ENCODE results near the gene FCHSD2. TPM values are rescaled to one million over a fixed set of nuclear protein-coding genes. Genes with fewer than 3 reads are reported as not detected.

FCHSD2 gene
- total and polyA plus RNA-seq, 2 of the 8 experiments (the other 6 are each of a cell fraction or from before 2014, with no cell fraction given) = 4.1 to 7.8 TPM

DNA sequence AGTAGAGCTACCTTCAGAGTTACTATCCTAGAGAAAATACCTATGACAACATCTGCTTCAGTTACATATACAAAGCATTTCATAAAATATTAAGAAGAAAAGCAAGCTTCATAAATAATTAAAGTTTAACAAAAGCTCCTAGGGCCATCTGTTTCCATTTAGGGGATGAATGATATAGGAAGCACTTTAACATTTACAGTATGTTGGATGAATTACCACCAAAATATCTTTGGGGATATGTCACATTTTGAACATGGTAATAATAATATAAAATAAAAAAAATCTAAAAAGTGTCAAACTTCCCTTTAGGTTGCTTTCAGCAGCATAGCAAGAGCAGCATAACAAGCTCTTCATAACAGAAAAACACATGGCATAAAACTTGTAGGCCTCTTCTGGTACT, 223.3 kb downstream of the FCHSD2 start (continued):
- TF ChIP-seq, protein P1, sequence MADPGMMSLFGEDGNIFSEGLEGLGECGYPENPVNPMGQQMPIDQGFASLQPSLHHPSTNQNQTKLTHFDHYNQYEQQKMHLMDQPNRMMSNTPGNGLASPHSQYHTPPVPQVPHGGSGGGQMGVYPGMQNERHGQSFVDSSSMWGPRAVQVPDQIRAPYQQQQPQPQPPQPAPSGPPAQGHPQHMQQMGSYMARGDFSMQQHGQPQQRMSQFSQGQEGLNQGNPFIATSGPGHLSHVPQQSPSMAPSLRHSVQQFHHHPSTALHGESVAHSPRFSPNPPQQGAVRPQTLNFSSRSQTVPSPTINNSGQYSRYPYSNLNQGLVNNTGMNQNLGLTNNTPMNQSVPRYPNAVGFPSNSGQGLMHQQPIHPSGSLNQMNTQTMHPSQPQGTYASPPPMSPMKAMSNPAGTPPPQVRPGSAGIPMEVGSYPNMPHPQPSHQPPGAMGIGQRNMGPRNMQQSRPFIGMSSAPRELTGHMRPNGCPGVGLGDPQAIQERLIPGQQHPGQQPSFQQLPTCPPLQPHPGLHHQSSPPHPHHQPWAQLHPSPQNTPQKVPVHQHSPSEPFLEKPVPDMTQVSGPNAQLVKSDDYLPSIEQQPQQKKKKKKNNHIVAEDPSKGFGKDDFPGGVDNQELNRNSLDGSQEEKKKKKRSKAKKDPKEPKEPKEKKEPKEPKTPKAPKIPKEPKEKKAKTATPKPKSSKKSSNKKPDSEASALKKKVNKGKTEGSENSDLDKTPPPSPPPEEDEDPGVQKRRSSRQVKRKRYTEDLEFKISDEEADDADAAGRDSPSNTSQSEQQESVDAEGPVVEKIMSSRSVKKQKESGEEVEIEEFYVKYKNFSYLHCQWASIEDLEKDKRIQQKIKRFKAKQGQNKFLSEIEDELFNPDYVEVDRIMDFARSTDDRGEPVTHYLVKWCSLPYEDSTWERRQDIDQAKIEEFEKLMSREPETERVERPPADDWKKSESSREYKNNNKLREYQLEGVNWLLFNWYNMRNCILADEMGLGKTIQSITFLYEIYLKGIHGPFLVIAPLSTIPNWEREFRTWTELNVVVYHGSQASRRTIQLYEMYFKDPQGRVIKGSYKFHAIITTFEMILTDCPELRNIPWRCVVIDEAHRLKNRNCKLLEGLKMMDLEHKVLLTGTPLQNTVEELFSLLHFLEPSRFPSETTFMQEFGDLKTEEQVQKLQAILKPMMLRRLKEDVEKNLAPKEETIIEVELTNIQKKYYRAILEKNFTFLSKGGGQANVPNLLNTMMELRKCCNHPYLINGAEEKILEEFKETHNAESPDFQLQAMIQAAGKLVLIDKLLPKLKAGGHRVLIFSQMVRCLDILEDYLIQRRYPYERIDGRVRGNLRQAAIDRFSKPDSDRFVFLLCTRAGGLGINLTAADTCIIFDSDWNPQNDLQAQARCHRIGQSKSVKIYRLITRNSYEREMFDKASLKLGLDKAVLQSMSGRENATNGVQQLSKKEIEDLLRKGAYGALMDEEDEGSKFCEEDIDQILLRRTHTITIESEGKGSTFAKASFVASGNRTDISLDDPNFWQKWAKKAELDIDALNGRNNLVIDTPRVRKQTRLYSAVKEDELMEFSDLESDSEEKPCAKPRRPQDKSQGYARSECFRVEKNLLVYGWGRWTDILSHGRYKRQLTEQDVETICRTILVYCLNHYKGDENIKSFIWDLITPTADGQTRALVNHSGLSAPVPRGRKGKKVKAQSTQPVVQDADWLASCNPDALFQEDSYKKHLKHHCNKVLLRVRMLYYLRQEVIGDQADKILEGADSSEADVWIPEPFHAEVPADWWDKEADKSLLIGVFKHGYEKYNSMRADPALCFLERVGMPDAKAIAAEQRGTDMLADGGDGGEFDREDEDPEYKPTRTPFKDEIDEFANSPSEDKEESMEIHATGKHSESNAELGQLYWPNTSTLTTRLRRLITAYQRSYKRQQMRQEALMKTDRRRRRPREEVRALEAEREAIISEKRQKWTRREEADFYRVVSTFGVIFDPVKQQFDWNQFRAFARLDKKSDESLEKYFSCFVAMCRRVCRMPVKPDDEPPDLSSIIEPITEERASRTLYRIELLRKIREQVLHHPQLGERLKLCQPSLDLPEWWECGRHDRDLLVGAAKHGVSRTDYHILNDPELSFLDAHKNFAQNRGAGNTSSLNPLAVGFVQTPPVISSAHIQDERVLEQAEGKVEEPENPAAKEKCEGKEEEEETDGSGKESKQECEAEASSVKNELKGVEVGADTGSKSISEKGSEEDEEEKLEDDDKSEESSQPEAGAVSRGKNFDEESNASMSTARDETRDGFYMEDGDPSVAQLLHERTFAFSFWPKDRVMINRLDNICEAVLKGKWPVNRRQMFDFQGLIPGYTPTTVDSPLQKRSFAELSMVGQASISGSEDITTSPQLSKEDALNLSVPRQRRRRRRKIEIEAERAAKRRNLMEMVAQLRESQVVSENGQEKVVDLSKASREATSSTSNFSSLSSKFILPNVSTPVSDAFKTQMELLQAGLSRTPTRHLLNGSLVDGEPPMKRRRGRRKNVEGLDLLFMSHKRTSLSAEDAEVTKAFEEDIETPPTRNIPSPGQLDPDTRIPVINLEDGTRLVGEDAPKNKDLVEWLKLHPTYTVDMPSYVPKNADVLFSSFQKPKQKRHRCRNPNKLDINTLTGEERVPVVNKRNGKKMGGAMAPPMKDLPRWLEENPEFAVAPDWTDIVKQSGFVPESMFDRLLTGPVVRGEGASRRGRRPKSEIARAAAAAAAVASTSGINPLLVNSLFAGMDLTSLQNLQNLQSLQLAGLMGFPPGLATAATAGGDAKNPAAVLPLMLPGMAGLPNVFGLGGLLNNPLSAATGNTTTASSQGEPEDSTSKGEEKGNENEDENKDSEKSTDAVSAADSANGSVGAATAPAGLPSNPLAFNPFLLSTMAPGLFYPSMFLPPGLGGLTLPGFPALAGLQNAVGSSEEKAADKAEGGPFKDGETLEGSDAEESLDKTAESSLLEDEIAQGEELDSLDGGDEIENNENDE (IDR thresholded peaks at IDR 0.05; ENCODE audit: insufficient replicate concordance, low read length) = no peak
- TF ChIP-seq JUN (IDR thresholded peaks at IDR 0.05; ENCODE audit: low read depth, low read length) (no peak), ZNF274 (IDR thresholded peaks at IDR 0.05; ENCODE audit: borderline replicate concordance, extremely low read depth, low read length) (no peak), PHF8 (conservative IDR thresholded peaks at IDR 0.05; ENCODE audit: low read depth, low read length) (no peak), EZH2 (IDR thresholded peaks at IDR 0.05; ENCODE audit: low read depth, low read length, severe bottlenecking) (no peak), TBP (IDR thresholded peaks at IDR 0.05; ENCODE audit: low read depth, low read length) (no peak), RBBP5 (IDR thresholded peaks at IDR 0.05; ENCODE audit: borderline replicate concordance, low read depth, low read length) (no peak), SIRT6 (IDR thresholded peaks at IDR 0.05; ENCODE audit: low read length) (no peak), FOSL1 (IDR thresholded peaks at IDR 0.05; ENCODE audit: insufficient read depth, low read depth, low read length) (no peak), BACH1 (IDR thresholded peaks at IDR 0.05; ENCODE audit: low read length) (no peak), SIN3A (conservative IDR thresholded peaks at IDR 0.05 in 1 of 2, IDR thresholded peaks at IDR 0.05 in 1 of 2; ENCODE audit: low read depth in 1 of 2, low read length in 2 of 2) (no peak), GTF2F1 (IDR thresholded peaks at IDR 0.05; ENCODE audit: borderline replicate concordance, low read depth, low read length) (no peak)
